ENCODE results near the gene SEH1L. TPM values are rescaled to one million over a fixed set of nuclear protein-coding genes. Genes with fewer than 3 reads are reported as not detected.
"Not testable (repeated sequence)": the region's sequence is repeated elsewhere in the genome, so short reads cannot be mapped to it uniquely, and the experiment has no call there.

Gene SEH1L
- total RNA-seq, 1 experiment from 2014 or later: 31.5 TPM

GRCh38 chr18:12989397-12990122 is 41.7 kb downstream of the SEH1L start:
- no peak for DNase-seq (ENCODE audit: low read depth, low spot score)
- in situ Hi-C loops (cut with HindIII; ENCODE audit: low pct_unique_long_range_greater_than_20kb, low sequenced_read_pairs): no loop called here

GRCh38 chr18:12990123-12990475 is 42.3 kb downstream of the SEH1L start:
- no peak for DNase-seq (ENCODE audit: low read depth, low spot score)
- in situ Hi-C loops (cut with HindIII; ENCODE audit: low pct_unique_long_range_greater_than_20kb, low sequenced_read_pairs): no loop called here

GRCh38 chr18:12990641-12990966 is 42.8 kb downstream of the SEH1L start:
- no peak for DNase-seq (ENCODE audit: low read depth, low spot score)
- in situ Hi-C loops (cut with HindIII; ENCODE audit: low pct_unique_long_range_greater_than_20kb, low sequenced_read_pairs): no loop called here

- in situ Hi-C loops (cut with HindIII; ENCODE audit: low pct_unique_long_range_greater_than_20kb, low sequenced_read_pairs): no loop called here
- peak; percentile 98 for DNase-seq (ENCODE audit: low read depth, low spot score)
Measured at GRCh38 chr18:12990967-12991820, 43.4 kb downstream of the SEH1L start, which contains the start of gene CEP192. TSS of gene CEP192 (plus strand) at chr18:12991362. CDS start at chr18:12999425, 8,063 bp downstream.

GRCh38 chr18:12991821-12992179 is 44.0 kb downstream of the SEH1L start:
- DNase-seq (ENCODE audit: low read depth, low spot score): no peak
- in situ Hi-C loops (cut with HindIII; ENCODE audit: low pct_unique_long_range_greater_than_20kb, low sequenced_read_pairs): no loop called here

DNA sequence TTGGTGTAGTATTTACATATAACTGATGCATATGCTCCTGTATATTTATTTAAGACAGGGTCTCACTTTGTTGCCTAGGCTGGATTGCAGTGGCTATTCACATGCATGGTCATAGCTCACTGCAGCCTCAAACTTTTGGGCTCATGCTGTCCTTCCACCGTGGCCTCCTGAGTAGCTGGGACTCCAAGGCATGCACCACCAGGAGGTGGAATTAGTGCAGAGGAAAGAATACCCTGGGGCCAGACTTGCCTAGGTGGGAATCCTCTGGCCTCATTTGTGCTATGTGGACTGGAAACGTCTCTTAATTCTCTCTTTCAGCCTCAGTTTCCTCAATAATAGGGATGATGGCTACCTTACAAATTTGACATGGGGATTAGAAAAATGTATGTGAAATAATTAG is 45.6 kb downstream of the SEH1L start:
- DNase-seq (ENCODE audit: low read depth, low spot score): no peak
- in situ Hi-C loops (cut with HindIII; ENCODE audit: low pct_unique_long_range_greater_than_20kb, low sequenced_read_pairs): no loop called here

GRCh38 chr18:12995424-12995823 is 47.6 kb downstream of the SEH1L start:
- DNase-seq (ENCODE audit: low read depth, low spot score): no peak
- in situ Hi-C loops (cut with HindIII; ENCODE audit: low pct_unique_long_range_greater_than_20kb, low sequenced_read_pairs): no loop called here

- DNase-seq (ENCODE audit: low read depth, low spot score): no peak
- in situ Hi-C loops (cut with HindIII; ENCODE audit: low pct_unique_long_range_greater_than_20kb, low sequenced_read_pairs): no loop called here
Measured at GRCh38 chr18:12995952-12996477, 48.2 kb downstream of the SEH1L start.

DNA sequence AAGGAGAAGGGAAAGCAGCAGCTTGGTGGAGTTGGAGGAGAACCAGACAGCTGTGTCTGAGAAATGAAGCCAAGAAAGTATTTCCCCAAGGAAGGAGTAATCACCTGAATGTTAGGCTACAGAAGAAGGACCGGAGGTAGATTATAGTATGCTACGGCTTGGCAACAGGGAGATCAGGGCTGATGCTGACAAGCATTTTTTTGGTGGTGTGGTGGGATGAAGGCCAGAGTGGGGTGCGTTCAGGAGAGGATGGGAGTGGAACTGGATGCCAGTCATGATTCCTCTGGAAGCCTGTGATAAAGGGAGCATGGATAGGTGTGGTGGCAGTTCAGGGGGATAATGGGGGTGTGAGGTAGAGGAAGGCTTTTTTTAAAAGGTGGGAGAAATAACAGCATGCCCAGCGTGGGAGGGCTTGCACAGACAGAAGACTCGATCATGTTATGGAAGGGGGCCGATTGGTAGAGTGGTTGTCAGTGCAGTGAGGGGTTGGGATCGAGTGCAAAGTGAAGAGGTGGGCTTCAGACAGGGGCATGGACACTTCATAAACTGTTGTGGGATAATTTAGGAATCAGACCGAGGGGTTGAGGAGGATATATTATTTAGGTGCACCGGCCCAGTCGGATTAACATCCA is 49.0 kb downstream of the SEH1L start:
- in situ Hi-C loops (cut with HindIII; ENCODE audit: low pct_unique_long_range_greater_than_20kb, low sequenced_read_pairs): no loop called here
- no peak for DNase-seq (ENCODE audit: low read depth, low spot score)

GRCh38 chr18:12997330-12997729 is 49.5 kb downstream of the SEH1L start:
- not testable (repeated sequence) for DNase-seq (ENCODE audit: low read depth, low spot score)

GRCh38 chr18:12998332-12999060 is 50.7 kb downstream of the SEH1L start:
- in situ Hi-C loops (cut with HindIII; ENCODE audit: low pct_unique_long_range_greater_than_20kb, low sequenced_read_pairs): no loop called here
- no peak for DNase-seq (ENCODE audit: low read depth, low spot score)

More at GRCh38 chr18:12997330-12997729, 49.5 kb downstream of the SEH1L start:
- in situ Hi-C loops (cut with HindIII; ENCODE audit: low pct_unique_long_range_greater_than_20kb, low sequenced_read_pairs): not testable (repeated sequence)

- peak; percentile 90 for DNase-seq (ENCODE audit: low read depth, low spot score)
- in situ Hi-C loops (cut with HindIII; ENCODE audit: low pct_unique_long_range_greater_than_20kb, low sequenced_read_pairs): no loop called here
Measured at GRCh38 chr18:13003466-13003896, 55.7 kb downstream of the SEH1L start.

- DNase-seq (ENCODE audit: low read depth, low spot score): no peak
- in situ Hi-C loops (cut with HindIII; ENCODE audit: low pct_unique_long_range_greater_than_20kb, low sequenced_read_pairs): no loop called here
Measured at GRCh38 chr18:13004396-13004795, 56.6 kb downstream of the SEH1L start.

DNA sequence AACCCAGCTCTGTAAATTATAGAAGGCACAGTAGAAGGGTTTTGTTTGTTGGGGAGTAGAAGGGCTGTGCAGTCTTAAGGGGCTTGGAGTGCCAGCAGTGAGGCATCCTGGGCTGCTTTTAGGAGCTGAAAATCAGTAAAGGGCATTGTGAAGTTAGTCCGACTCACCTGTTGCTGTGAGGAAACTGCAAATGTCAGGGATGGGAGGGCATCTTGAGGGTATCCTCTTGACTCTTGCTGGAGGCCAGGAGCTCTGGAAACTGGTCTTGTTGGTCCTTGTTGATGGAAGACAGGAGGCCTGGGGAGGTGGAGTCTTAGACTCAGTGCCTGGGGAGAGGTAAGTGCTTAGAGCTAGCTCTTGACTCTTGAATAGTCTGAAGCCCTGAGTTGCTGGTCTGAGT is 57.5 kb downstream of the SEH1L start:
- DNase-seq (ENCODE audit: low read depth, low spot score): no peak
- in situ Hi-C loops (cut with HindIII; ENCODE audit: low pct_unique_long_range_greater_than_20kb, low sequenced_read_pairs): no loop called here

GRCh38 chr18:13006531-13007247 is 58.9 kb downstream of the SEH1L start:
- in situ Hi-C loops (cut with HindIII; ENCODE audit: low pct_unique_long_range_greater_than_20kb, low sequenced_read_pairs): no loop called here
- no peak for DNase-seq (ENCODE audit: low read depth, low spot score)

DNA sequence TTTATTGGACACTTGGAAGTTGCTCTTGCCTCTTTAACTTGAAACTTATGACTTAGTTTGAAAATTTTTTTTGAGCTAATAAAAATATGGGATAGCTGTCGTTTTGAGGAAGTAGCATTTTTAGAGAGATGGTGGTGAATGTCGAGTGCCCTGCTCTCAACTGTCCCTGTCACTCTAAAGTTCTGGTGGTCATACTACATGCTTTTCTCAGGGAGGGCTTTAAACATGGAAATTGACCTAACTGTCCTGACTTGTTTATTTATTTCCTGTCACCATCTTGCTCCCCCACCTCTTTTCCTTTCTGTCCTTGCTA is 59.4 kb downstream of the SEH1L start:
- no peak for DNase-seq (ENCODE audit: low read depth, low spot score)
- in situ Hi-C loops (cut with HindIII; ENCODE audit: low pct_unique_long_range_greater_than_20kb, low sequenced_read_pairs): no loop called here

GRCh38 chr18:13011719-13012118 is 63.9 kb downstream of the SEH1L start:
- in situ Hi-C loops (cut with HindIII; ENCODE audit: low pct_unique_long_range_greater_than_20kb, low sequenced_read_pairs): no loop called here

More at GRCh38 chr18:13011719-13012118, 63.9 kb downstream of the SEH1L start:
- DNase-seq (ENCODE audit: low read depth, low spot score): no peak

All from SK-MEL-5 (cell line).